Measurements from ENCODE around the gene LRRC61.
"Not testable (repeated sequence)": the region's sequence is repeated elsewhere in the genome, so short reads cannot be mapped to it uniquely, and the experiment has no call there.

GRCh38 chr7:150304499-150305258 lies 18.5 kb upstream of the LRRC61 start:
- not testable (repeated sequence) for TF ChIP-seq RAD21 (IDR thresholded peaks at IDR 0.05; ENCODE audit: low read length); SIN3A (IDR thresholded peaks at IDR 0.05; ENCODE audit: borderline replicate concordance, low read depth, low read length); REST (IDR thresholded peaks at IDR 0.05; ENCODE audit: low read depth, low read length); ELF1 (IDR thresholded peaks at IDR 0.05); TEAD4 (IDR thresholded peaks at IDR 0.05; ENCODE audit: borderline replicate concordance, insufficient read depth); YY1 (IDR thresholded peaks at IDR 0.05; ENCODE audit: low read depth); RCOR1 (IDR thresholded peaks at IDR 0.05; ENCODE audit: low read length); ZBTB33 (IDR thresholded peaks at IDR 0.05; ENCODE audit: borderline replicate concordance, low read depth); CHD2 (IDR thresholded peaks at IDR 0.05; ENCODE audit: low read length, partially characterized antibody); EP300 (IDR thresholded peaks at IDR 0.05; ENCODE audit: borderline replicate concordance in 1 of 2, low read depth in 1 of 2, low read length in 1 of 2); TAF1 (IDR thresholded peaks at IDR 0.05; ENCODE audit: borderline replicate concordance, low read depth, low read length); NFIC (IDR thresholded peaks at IDR 0.05; ENCODE audit: borderline replicate concordance)
- TF ChIP-seq, protein P1, sequence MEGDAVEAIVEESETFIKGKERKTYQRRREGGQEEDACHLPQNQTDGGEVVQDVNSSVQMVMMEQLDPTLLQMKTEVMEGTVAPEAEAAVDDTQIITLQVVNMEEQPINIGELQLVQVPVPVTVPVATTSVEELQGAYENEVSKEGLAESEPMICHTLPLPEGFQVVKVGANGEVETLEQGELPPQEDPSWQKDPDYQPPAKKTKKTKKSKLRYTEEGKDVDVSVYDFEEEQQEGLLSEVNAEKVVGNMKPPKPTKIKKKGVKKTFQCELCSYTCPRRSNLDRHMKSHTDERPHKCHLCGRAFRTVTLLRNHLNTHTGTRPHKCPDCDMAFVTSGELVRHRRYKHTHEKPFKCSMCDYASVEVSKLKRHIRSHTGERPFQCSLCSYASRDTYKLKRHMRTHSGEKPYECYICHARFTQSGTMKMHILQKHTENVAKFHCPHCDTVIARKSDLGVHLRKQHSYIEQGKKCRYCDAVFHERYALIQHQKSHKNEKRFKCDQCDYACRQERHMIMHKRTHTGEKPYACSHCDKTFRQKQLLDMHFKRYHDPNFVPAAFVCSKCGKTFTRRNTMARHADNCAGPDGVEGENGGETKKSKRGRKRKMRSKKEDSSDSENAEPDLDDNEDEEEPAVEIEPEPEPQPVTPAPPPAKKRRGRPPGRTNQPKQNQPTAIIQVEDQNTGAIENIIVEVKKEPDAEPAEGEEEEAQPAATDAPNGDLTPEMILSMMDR (IDR thresholded peaks at IDR 0.05), result not testable (repeated sequence)
